ENCODE measurements around the gene SMCO1.

DNA sequence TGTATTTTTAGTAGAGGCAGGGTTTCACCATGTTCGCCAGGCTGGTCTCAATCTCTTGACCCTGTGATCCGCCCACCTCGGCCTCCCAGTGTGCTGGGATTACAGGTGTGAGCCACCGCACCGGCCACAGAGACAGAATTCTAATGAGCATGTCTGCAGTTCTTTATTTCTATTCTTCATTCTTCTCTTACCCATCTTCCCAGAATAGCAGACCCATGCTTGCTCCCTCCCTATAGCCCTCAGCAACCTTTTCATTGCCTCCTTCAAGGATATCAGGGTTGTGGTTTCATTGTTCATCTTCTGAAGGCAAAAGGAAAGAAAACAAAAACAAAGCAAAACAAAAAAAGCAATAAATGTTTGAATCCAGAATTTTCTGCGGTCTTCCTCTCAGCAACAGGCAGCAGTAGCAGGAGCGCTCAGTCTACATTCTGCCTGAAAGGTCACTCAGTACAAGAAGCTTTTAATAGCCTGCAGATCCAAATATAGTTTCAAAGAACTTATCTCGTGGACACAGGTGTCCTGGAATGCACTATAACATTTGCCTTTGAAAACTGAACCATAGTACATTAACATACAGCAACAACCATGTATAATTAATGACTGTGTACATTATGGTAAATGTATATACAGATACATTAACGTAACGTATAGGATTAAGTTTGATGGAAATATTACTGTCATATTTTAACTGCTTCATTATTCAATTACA lies at the start of gene SMCO1:
- TF ChIP-seq, protein P1, sequence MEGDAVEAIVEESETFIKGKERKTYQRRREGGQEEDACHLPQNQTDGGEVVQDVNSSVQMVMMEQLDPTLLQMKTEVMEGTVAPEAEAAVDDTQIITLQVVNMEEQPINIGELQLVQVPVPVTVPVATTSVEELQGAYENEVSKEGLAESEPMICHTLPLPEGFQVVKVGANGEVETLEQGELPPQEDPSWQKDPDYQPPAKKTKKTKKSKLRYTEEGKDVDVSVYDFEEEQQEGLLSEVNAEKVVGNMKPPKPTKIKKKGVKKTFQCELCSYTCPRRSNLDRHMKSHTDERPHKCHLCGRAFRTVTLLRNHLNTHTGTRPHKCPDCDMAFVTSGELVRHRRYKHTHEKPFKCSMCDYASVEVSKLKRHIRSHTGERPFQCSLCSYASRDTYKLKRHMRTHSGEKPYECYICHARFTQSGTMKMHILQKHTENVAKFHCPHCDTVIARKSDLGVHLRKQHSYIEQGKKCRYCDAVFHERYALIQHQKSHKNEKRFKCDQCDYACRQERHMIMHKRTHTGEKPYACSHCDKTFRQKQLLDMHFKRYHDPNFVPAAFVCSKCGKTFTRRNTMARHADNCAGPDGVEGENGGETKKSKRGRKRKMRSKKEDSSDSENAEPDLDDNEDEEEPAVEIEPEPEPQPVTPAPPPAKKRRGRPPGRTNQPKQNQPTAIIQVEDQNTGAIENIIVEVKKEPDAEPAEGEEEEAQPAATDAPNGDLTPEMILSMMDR (IDR thresholded peaks at IDR 0.05) = no peak
- TF ChIP-seq POLR2AphosphoS5 (IDR thresholded peaks at IDR 0.05; ENCODE audit: low read depth, low read length) = no peak
- no peak for TF ChIP-seq RFX5 (IDR thresholded peaks at IDR 0.05; ENCODE audit: low read length)
- TF ChIP-seq TAF1 (IDR thresholded peaks at IDR 0.05; ENCODE audit: borderline replicate concordance, low read depth, low read length) = no peak
- TF ChIP-seq FOXJ3 (CRISPR knock-in tag; IDR thresholded peaks at IDR 0.05) = no peak
- TF ChIP-seq RCOR1 (IDR thresholded peaks at IDR 0.05; ENCODE audit: low read length) = no peak

Data from SK-N-SH (cell line).